HG02678 (cell line): Measurements from ENCODE around the gene SLC25A40.

Experiments
- ATAC-seq: cut with Tn5 transposase; IDR thresholded peaks from one replicate; pipeline ENCODE4 v1.9.1; 2021; ENCODE audit warnings: mild to moderate bottlenecking, moderate library complexity; ENCODE audit not compliant: unreplicated experiment

The SLC25A40 gene

GRCh38 chr7:87785368-87785995 lies 90.7 kb downstream of the SLC25A40 start:
- ATAC-seq: no peak

GRCh38 chr7:87784424-87784823 lies 91.7 kb downstream of the SLC25A40 start:
- ATAC-seq: no peak
